GM12878 (cell line): ENCODE results near the gene TBXAS1. TPM values are rescaled to one million over a fixed set of nuclear protein-coding genes. Genes with fewer than 3 reads are reported as not detected.

Experiments used
- ATAC-seq: fragments of 200-7000 bp; cut with Tn5 transposase; 3 replicates; pipeline ENCODE4 v1.9.1; 2020; ENCODE audit warnings: mild to moderate bottlenecking, moderate library complexity
- BruUV-seq: library from RNA; stranded (reverse); fragments of 400-500 nt; replicated peaks from 2 replicates; lab custom pipeline; 2021; lab: Mats Ljungman, UMichigan
- CTCF ChIA-PET: fragments of 300-600 bp; sonication (Branson Sonifier 250); formaldehyde crosslinking; extraction: SDS; loops from one replicate; lab custom pipeline; 2021; ENCODE audit warnings: inconsistent platforms; lab: Yijun Ruan, JAX
- POLR2A ChIA-PET: fragments of 350-600 bp; formaldehyde crosslinking; extraction: SDS; loops from one replicate; lab custom pipeline; 2021; ENCODE audit warnings: inconsistent platforms; lab: Charles Lee
- RAD21 ChIA-PET: fragments of 300-600 bp; sonication (Branson Sonifier 250); formaldehyde crosslinking; loops from one replicate; lab custom pipeline; 2023; ENCODE audit warnings: antibody characterized with exemption; ENCODE audit not compliant: unreplicated experiment; lab: Charles Lee
- SMC1A ChIA-PET: fragments of 300-600 bp; sonication (Branson Sonifier 250); formaldehyde crosslinking; loops from one replicate; lab custom pipeline; 2023; ENCODE audit not compliant: unreplicated experiment, uncharacterized antibody; lab: Charles Lee
- DNase-seq: peaks from one replicate; pipeline ENCODE4 v3.0.0-alpha.2; 2011; ENCODE audit warnings: low read depth, low spot score
- FAIRE-seq: peaks from 3 replicates; lab custom pipeline; 2011; peaks lifted over from hg19 to GRCh38; lab: Jason Lieb, UNC
- H2AFZ ChIP-seq: 2 replicates; pipeline ENCODE4 v1.6.0; 2011; ENCODE audit warnings: low read depth, low read length, control low read depth; ENCODE audit not compliant: control insufficient read depth
- H3K27ac ChIP-seq: 2 replicates; pipeline ENCODE4 v1.5.1; 2011; ENCODE audit warnings: control low read depth; ENCODE audit not compliant: control insufficient read depth, insufficient read depth
- H3K27me3 ChIP-seq, 2 experiments: replicated peaks in 1 of 2; 2 replicates each; pipeline versions ENCODE4 v1.6.0 to v1.6.1; 2011; ENCODE audit warnings: low read length in 1 of 2; ENCODE audit not compliant: control insufficient read depth in 2 of 2, insufficient read depth in 2 of 2
- H3K36me3 ChIP-seq, 2 experiments: 2 replicates each; pipeline ENCODE4 v1.5.1; 2011; ENCODE audit warnings: low read length in 1 of 2; ENCODE audit not compliant: control insufficient read depth in 2 of 2, insufficient read depth in 2 of 2
- H3K4me1 ChIP-seq: 2 replicates; pipeline ENCODE4 v1.6.1; 2011; ENCODE audit warnings: mild to moderate bottlenecking, low read length, moderate library complexity, mixed read lengths; ENCODE audit not compliant: control insufficient read depth, insufficient read depth
- H3K4me2 ChIP-seq: 2 replicates; pipeline ENCODE4 v1.6.0; 2011; ENCODE audit warnings: control low read depth; ENCODE audit not compliant: control insufficient read depth, insufficient read depth
- H3K4me3 ChIP-seq: fragments of 200-600 bp; sonication (generic); 2 replicates; pipeline ENCODE4 v1.5.1; 2016
- H3K79me2 ChIP-seq: 2 replicates; pipeline ENCODE4 v1.6.0; 2011; ENCODE audit warnings: low read length; ENCODE audit not compliant: control insufficient read depth, insufficient read depth
- H3K9ac ChIP-seq: 2 replicates; pipeline ENCODE4 v1.8.0; 2011; ENCODE audit warnings: low read length, control low read depth, mixed read lengths; ENCODE audit not compliant: control insufficient read depth, insufficient read depth
- H3K9me3 ChIP-seq: replicated peaks from 3 replicates; pipeline ENCODE4 v1.5.1; 2011; ENCODE audit warnings: mild to moderate bottlenecking, low read length; ENCODE audit not compliant: control insufficient read depth, insufficient read depth
- H4K20me1 ChIP-seq: 2 replicates; pipeline ENCODE4 v1.6.0; 2011; ENCODE audit not compliant: control insufficient read depth, insufficient read depth
- ASH2L ChIP-seq: fragments of 300-600, 200-600 bp; sonication (generic); IDR thresholded peaks from 2 replicates; pipeline ENCODE4 v1.6.1; 2017; ENCODE audit warnings: low read depth, mild to moderate bottlenecking, borderline replicate concordance
- CBX3 ChIP-seq: fragments of 200-600 bp; sonication (generic); IDR thresholded peaks from 2 replicates; pipeline ENCODE4 v1.6.1; 2016; ENCODE audit warnings: low read depth, borderline replicate concordance
- EP300 ChIP-seq, 2 experiments: fragments of 150-350 bp in 1 of 2; IDR thresholded peaks; 2 replicates each; pipeline ENCODE4 v1.6.1; 2011 to 2012; ENCODE audit warnings: low read depth in 2 of 2, low read length in 2 of 2, borderline replicate concordance in 1 of 2, improper control_type of control experiment in 1 of 2, inconsistent platforms in 1 of 2; ENCODE audit not compliant: control insufficient read depth in 1 of 2
- HDAC2 ChIP-seq: fragments of 200-600 bp; sonication (generic); IDR thresholded peaks from 2 replicates; pipeline ENCODE4 v1.6.1; 2017
- NFXL1 ChIP-seq: fragments of 450-650 bp; IDR thresholded peaks from 2 replicates; pipeline ENCODE4 v1.6.1; 2017; ENCODE audit warnings: antibody characterized with exemption, mild to moderate bottlenecking, borderline replicate concordance
- RAD21 ChIP-seq: IDR thresholded peaks from 2 replicates; pipeline ENCODE4 v1.6.1; 2011; ENCODE audit warnings: mild to moderate bottlenecking, low read depth, low read length, moderate library complexity; ENCODE audit not compliant: insufficient read depth
- WGBS: methylation state at CpG from one replicate; pipeline ENCODE4 v1.1.6; 2016; ENCODE audit warnings: low lambda C conversion rate; ENCODE audit not compliant: insufficient replicate concordance, insufficient coverage; ENCODE audit errors: missing lambda C conversion rate; 5-methylcytosine and 5-hydroxymethylcytosine counted together
- in situ Hi-C: fragments of 300-500 bp; cut with MboI; formaldehyde crosslinking; loops from 9 replicates; pipeline ENCODE4 v1.14.3; 2018; ENCODE audit warnings: mixed read lengths
- intact Hi-C: fragments of 100-400 bp; cut with micrococcal nuclease; formaldehyde crosslinking; loops from one replicate; pipeline ENCODE4 v1.14.2; 2022; ENCODE audit not compliant: unreplicated experiment
- polyA plus RNA-seq, 11 experiments: library from polyadenylated mRNA; depleted of rRNA in 4 of 11; unstranded in 6 of 11; stranded (reverse) in 5 of 11; fragments of >200 nt; fragmentation: Nextera tagmentation in 4 of 11; fragmentation: Illumina TruSeq in 1 of 11; extraction: Ambion mirVana in 4 of 11; extraction: Trizol in 1 of 11; gene quantifications; 1 replicate in 1 of 11; 2 replicates in 10 of 11; pipeline versions ENCODE4 v1.2.1 to v1.2.3, GENCODE V29; 2011 to 2016; ENCODE audit warnings: inconsistent platforms in 2 of 11, missing spikeins in 2 of 11, low read depth in 1 of 11
- total RNA-seq, 4 experiments: library from RNA; depleted of rRNA in 3 of 4; stranded (reverse); fragments of >200 nt in 3 of 4; fragmentation: Illumina TruSeq in 1 of 4; extraction: Trizol in 1 of 4; gene quantifications; 2 replicates each; pipeline versions ENCODE4 v1.2.1 to v1.2.3, GENCODE V29; 2013 to 2021
- TF ChIP-seq, protein P1 (sequence below): fragments of 450-650 bp; IDR thresholded peaks from 2 replicates; pipeline ENCODE4 v1.6.1; 2018; ENCODE audit warnings: mild to moderate bottlenecking, low read depth, moderate library complexity; ENCODE audit not compliant: partially characterized antibody
- TF ChIP-seq, protein P2 (sequence below): fragments of 450-650 bp; formaldehyde crosslinking; IDR thresholded peaks from 2 replicates; pipeline ENCODE4 v1.5.0; 2022; ENCODE audit warnings: mild to moderate bottlenecking, missing genetic modification characterization
- TF ChIP-seq, protein P3 (sequence below): fragments of 450-650 bp; IDR thresholded peaks from 2 replicates; pipeline ENCODE4 v1.6.1; 2016; ENCODE audit warnings: mild to moderate bottlenecking
- TF ChIP-seq, protein P4 (sequence below), 3 experiments: IDR thresholded peaks in 2 of 3; conservative IDR thresholded peaks in 1 of 3; 2 replicates each; pipeline ENCODE4 v1.5.1; 2011; ENCODE audit warnings: low read depth in 3 of 3, low read length in 3 of 3, mild to moderate bottlenecking in 3 of 3, control low read depth in 2 of 3, moderate library complexity in 2 of 3, inconsistent platforms in 1 of 3, mixed read lengths in 1 of 3; ENCODE audit not compliant: control insufficient read depth in 2 of 3, insufficient read depth in 1 of 3; ENCODE audit errors: extremely low read depth in 1 of 3

The TBXAS1 gene
- total and polyA plus RNA-seq, 10 of the 15 experiments (the other 5 are each of a cell fraction or from before 2014, with no cell fraction given), result 1.5 to 32.7 (median 16.3) TPM

DNA sequence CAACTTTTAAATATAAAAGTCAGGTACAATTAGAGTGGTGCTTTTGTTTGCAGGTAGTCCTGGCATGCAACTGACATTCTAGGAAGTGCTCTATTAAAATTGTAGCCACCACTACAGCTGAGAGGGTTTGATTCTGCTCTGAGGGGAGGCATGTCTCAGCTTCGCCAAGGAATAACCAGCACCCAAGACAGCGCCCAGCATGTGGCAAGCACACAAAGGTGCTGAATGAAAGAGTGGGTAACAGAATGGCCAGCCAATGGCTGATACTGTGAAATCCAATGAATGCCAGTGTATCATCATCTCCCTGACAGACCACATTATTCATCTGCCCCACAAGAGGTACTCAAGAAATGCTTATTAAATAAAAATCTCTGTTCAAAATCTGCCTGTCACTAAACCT is 226.8 kb downstream of the TBXAS1 start (continued):
- TF ChIP-seq, protein P1, sequence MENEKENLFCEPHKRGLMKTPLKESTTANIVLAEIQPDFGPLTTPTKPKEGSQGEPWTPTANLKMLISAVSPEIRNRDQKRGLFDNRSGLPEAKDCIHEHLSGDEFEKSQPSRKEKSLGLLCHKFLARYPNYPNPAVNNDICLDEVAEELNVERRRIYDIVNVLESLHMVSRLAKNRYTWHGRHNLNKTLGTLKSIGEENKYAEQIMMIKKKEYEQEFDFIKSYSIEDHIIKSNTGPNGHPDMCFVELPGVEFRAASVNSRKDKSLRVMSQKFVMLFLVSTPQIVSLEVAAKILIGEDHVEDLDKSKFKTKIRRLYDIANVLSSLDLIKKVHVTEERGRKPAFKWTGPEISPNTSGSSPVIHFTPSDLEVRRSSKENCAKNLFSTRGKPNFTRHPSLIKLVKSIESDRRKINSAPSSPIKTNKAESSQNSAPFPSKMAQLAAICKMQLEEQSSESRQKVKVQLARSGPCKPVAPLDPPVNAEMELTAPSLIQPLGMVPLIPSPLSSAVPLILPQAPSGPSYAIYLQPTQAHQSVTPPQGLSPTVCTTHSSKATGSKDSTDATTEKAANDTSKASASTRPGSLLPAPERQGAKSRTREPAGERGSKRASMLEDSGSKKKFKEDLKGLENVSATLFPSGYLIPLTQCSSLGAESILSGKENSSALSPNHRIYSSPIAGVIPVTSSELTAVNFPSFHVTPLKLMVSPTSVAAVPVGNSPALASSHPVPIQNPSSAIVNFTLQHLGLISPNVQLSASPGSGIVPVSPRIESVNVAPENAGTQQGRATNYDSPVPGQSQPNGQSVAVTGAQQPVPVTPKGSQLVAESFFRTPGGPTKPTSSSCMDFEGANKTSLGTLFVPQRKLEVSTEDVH, result no peak
- no peak for TF ChIP-seq ASH2L
- no peak for TF ChIP-seq CBX3

DNA sequence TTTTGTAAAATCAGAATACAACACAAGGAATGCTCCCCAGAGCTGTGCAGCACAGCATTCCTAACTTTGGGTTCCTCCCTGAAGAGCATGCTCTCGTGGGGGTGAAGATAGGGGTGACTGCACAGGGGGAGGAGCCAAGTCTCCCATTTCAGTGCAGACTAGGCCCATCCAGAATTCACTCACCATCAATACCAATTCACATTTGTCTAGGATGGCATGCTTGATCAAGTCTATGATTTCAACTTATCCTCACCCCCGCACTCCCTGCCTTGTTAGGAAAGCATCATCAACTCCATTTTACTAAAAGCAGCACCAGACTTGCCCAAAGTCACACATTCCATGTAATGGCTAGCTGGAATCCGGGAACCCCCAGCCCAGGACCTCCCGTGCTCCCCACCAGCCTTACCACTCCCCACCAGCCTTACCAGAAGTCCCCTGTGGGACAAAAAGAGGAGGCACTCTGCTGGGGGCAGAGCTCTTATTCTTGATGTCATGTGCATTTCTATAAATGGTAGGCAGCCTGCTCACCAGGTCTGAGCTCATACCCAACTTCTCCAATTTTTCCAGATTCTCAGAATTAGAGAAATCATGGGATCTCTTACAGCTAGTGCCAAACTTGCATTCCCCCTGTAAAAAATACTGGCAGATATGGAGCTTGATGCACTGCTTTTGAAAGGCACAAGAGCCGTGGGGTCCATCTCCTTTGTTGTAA is 227.5 kb downstream of the TBXAS1 start:
- WGBS, result 81% methylated on average over 5 of the region's 5 CpGs
- Histone ChIP-seq H3K79me2 (peaks cover 6% of the 10 kb centered on the region; the same call in 1 of the 2 replicates), H3K4me3 (no peak overlapping the region), H3K4me2 (no peak overlapping the region), H3K9ac (no peak overlapping the region), H3K27ac (no peak overlapping the region), H3K9me3 (no peaks in the 10 kb centered on the region), H4K20me1 (peaks cover 4% of the 10 kb centered on the region; the same call in 1 of the 2 replicates), H3K4me1 (peaks cover 27% of the 10 kb centered on the region), H3K36me3 (no peaks in the 10 kb centered on the region; a peak in 1 of 4 replicates), H2AFZ (no peak overlapping the region), H3K27me3 (no peaks in the 10 kb centered on the region)
- in situ Hi-C loops, result loop anchor here (10.0 kb wide), 1 partner anchor 942 kb away; no protein-coding TSS in a partner anchor
- ChIA-PET RAD21 (interaction anchor here (0.5 to 0.6 kb wide), 2 partner anchors 326 to 616 kb away, joined by 3 read pairs; no protein-coding TSS in a partner anchor), CTCF (interaction anchor here (1.0 kb wide), 1 partner anchor 411 kb away, joined by 4 read pairs; no protein-coding TSS in a partner anchor), SMC1A (interaction anchor here (1.3 kb wide), 1 partner anchor 22 kb away, joined by 5 read pairs; no protein-coding TSS in a partner anchor), POLR2A (no interaction called here)
- DNase-seq (no peak), ATAC-seq (no peak), FAIRE-seq (no peak)
- intact Hi-C loops, result no loop called here
- BruUV-seq, result no TSS peak
- no peak for TF ChIP-seq RAD21
- TF ChIP-seq, protein P2, sequence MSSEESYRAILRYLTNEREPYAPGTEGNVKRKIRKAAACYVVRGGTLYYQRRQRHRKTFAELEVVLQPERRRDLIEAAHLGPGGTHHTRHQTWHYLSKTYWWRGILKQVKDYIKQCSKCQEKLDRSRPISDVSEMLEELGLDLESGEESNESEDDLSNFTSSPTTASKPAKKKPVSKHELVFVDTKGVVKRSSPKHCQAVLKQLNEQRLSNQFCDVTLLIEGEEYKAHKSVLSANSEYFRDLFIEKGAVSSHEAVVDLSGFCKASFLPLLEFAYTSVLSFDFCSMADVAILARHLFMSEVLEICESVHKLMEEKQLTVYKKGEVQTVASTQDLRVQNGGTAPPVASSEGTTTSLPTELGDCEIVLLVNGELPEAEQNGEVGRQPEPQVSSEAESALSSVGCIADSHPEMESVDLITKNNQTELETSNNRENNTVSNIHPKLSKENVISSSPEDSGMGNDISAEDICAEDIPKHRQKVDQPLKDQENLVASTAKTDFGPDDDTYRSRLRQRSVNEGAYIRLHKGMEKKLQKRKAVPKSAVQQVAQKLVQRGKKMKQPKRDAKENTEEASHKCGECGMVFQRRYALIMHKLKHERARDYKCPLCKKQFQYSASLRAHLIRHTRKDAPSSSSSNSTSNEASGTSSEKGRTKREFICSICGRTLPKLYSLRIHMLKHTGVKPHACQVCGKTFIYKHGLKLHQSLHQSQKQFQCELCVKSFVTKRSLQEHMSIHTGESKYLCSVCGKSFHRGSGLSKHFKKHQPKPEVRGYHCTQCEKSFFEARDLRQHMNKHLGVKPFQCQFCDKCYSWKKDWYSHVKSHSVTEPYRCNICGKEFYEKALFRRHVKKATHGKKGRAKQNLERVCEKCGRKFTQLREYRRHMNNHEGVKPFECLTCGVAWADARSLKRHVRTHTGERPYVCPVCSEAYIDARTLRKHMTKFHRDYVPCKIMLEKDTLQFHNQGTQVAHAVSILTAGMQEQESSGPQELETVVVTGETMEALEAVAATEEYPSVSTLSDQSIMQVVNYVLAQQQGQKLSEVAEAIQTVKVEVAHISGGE, result no peak
- TF ChIP-seq, protein P3, sequence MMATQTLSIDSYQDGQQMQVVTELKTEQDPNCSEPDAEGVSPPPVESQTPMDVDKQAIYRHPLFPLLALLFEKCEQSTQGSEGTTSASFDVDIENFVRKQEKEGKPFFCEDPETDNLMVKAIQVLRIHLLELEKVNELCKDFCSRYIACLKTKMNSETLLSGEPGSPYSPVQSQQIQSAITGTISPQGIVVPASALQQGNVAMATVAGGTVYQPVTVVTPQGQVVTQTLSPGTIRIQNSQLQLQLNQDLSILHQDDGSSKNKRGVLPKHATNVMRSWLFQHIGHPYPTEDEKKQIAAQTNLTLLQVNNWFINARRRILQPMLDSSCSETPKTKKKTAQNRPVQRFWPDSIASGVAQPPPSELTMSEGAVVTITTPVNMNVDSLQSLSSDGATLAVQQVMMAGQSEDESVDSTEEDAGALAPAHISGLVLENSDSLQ, result no peak
- no peak for TF ChIP-seq NFXL1
- no peak for TF ChIP-seq HDAC2
- TF ChIP-seq, protein P4, sequence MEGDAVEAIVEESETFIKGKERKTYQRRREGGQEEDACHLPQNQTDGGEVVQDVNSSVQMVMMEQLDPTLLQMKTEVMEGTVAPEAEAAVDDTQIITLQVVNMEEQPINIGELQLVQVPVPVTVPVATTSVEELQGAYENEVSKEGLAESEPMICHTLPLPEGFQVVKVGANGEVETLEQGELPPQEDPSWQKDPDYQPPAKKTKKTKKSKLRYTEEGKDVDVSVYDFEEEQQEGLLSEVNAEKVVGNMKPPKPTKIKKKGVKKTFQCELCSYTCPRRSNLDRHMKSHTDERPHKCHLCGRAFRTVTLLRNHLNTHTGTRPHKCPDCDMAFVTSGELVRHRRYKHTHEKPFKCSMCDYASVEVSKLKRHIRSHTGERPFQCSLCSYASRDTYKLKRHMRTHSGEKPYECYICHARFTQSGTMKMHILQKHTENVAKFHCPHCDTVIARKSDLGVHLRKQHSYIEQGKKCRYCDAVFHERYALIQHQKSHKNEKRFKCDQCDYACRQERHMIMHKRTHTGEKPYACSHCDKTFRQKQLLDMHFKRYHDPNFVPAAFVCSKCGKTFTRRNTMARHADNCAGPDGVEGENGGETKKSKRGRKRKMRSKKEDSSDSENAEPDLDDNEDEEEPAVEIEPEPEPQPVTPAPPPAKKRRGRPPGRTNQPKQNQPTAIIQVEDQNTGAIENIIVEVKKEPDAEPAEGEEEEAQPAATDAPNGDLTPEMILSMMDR (IDR thresholded peaks at IDR 0.05 in 2 of 3, conservative IDR thresholded peaks at IDR 0.05 in 1 of 3; ENCODE audit: control insufficient read depth in 2 of 3, extremely low read depth in 1 of 3, insufficient read depth in 1 of 3, low read depth in 3 of 3, low read length in 3 of 3), result no peak
- TF ChIP-seq EP300 (IDR thresholded peaks at IDR 0.05; ENCODE audit: borderline replicate concordance in 1 of 2, control insufficient read depth in 1 of 2, low read depth in 2 of 2, low read length in 2 of 2), result no peak
